NCI-H345 treated with DMSO at 0.1 percent for 48 hours (cell line): ENCODE results near the gene ZNF385D.

Experiments used
- DNase-seq: peaks from one replicate; lab custom pipeline; 2025; ENCODE audit not compliant: unreplicated experiment; lab: John Stamatoyannopoulos, UW

Gene ZNF385D, protein sequence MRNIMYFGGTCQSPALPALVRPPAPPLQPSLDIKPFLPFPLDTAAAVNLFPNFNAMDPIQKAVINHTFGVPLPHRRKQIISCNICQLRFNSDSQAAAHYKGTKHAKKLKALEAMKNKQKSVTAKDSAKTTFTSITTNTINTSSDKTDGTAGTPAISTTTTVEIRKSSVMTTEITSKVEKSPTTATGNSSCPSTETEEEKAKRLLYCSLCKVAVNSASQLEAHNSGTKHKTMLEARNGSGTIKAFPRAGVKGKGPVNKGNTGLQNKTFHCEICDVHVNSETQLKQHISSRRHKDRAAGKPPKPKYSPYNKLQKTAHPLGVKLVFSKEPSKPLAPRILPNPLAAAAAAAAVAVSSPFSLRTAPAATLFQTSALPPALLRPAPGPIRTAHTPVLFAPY

DNA sequence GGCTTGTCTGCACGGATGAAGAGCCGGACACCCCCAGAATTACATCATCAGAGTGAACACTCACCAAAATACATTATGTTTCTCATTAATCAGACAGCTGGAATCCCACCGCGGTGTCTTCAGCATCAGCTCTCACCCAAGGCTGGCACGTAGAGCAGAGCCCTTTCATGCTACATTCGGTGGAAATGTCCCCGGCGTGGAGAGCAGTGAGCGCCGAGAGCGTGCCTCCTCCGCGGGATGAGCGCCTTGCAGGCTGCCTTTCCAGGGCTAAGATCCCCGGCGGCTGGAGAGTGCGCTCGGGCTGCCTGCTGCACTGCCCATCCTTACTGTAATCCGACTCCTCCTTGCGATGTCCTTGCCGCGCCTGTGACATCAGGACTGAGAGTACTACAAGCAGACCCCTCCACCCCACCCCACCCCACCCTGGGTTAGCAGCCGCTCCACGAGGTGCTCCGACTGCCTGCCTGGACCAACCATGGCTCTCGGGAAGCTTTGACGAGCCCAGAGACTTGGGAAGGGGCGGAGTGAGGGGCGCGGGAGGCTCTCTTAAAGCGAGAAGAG is at the start of gene ZNF385D:
Gene ZNF385D (minus strand): TSS at position 380 of the 561 bp plus-strand sequence. CDS start 294 bp downstream, at position 86.
- no peak for DNase-seq

DNA sequence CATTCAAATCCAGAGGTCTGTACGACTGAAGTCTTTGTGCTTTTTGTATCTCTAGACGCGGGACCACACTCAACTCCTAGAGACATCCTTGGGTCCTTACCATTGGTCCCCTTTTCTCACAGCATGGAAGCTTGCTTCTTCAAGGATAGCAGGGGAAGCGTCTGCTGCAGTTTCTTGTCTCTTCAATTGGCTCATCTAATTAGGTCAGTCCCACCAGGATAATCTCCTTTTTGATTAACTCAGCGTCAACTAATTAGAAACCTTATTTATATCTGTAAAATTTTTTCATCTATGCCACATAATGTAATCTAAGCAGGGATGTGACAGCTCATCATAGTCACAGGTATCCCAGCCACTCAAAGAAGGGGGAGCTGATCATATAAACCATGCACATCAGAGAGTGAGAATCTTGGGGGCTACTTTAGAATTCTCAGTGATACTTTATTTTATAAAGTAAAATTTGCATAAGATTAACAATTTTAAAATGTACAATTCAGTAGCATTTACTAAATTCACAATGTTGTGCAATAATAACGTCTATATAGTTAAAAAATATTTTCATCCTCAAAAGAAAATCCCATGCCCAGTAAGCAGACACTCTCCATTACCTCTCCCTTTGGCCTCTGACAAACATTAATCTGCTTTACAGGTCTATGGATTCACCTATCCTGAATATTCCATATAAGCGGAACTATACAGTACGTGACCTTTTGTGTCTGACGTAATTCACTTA is 47.5 kb upstream of the ZNF385D start:
- DNase-seq = no peak

DNA sequence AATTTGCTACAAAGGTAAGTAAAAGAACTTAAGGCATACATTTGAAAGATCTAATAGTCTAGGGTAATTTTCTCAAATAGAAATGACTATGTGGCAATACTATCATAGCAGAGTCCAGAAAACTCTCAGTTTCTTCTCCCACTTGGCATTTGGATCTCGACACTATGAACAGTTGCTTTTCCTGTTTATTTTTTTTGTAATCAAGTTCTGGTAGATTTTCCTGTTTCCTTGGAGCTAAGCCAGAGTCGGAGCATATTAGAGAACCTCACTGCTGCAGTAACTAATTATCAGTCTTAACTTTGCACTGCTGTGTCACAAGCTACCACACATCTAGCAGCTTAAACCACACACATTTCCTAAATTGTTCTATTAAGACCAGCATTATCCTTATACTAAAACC is 44.9 kb upstream of the ZNF385D start:
- no peak for DNase-seq

DNA sequence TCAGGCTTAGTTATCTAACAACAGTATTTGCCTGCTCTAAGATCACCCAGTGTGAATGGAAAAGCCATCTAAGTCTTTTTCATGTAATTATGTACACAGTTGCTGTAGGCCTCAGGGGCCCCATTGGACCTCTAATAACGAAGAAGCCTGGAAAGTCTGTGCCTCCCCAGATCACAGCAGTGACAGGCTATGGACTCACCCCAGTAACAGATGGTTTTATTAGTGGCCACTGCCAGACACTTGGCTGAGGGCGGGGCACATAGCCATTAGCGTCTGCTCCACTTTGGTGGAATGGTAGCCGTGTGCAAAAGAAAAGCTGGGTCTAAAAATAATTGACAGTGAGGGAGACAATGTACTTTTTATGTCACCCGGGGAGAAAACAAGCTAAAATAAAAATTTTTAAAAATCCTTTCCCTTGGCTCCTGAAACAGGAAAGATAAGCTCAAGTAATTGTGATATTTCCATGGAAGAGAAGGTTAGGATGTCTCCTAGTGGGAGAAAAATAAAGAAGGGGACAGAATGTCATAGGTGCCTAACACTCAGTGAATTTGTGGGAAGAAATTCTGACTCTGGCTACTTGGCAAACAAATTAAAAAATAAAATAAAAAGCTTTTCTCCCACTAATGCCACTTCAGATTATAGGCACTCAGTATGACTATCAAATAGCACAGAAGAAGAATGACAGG is 44.3 kb upstream of the ZNF385D start:
- DNase-seq = no peak

DNA sequence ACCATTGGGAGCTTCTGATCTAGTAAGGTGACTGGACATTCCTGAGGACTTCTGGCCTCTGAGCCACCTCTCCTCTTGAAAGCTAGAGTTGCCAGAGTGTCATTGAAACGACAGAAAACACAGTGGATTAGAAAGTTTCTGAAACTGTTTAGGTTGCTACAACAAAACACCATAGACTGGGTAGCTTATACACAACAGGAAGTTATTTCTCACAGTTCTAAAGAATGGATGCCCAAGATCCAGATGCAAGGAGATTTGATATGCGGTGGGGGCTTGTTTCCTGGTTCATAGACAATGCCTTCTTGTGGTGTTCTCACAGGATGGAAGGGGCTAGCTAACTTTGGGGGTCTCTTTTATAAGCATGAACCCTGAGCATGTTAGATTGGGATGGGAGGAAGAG is 43.3 kb upstream of the ZNF385D start:
- no peak for DNase-seq

DNA sequence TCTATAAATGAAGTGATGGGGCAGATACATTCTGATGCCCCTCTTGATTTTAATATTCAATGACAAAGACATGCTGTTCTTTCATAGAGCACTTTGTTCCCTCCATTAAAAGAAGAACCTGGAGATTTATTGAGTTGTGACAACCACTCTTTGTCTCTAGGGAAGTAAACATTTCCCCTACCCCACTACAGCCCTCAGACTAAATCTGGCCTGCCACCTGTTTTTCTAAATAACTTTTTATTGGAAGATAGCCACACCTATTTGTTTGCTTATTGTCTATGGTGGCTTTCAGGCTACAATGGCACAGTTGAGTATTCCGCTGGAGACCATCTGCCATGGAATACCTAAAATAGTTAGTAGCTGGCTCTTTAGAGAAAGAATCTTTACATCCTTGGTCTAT is 41.2 kb upstream of the ZNF385D start:
- DNase-seq = no peak

DNA sequence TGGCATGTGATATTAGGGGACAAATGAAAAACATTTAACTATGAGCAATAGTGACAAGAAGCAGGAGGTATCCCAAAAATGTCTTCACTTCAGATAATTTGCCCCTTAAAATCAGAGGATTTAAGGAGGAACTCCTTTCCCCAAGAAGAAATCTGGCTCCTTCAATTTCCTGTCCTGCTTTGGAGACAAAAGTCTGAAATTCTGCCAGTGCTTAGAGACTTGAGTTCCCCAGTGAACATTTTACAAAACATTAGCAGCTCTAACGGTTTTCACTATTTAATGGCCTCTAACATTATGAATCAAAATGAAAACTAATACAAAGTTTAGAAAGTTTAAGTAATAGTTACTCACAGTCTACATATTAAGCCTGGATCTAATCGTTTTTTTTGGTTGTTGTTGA is 40.3 kb upstream of the ZNF385D start:
- DNase-seq = no peak

DNA sequence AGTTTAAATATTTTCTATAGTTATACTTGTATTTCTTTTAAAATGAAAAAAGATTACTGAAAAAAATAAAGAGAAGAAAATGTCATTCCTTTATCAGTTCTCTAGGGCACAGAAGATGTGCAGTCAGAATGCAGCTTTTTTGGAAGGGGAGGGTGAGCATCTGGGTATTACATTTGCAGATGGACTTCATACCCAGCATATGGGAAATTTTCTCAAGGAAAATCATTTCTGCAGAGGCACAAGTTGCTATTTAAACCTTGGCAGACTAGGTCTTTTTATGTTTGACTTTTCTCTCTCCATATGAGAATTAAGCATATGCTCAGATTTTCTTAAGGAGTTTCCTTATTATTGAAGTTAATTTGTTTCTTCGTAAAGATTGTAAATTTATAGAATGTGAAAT is 39.5 kb upstream of the ZNF385D start:
- no peak for DNase-seq

DNA sequence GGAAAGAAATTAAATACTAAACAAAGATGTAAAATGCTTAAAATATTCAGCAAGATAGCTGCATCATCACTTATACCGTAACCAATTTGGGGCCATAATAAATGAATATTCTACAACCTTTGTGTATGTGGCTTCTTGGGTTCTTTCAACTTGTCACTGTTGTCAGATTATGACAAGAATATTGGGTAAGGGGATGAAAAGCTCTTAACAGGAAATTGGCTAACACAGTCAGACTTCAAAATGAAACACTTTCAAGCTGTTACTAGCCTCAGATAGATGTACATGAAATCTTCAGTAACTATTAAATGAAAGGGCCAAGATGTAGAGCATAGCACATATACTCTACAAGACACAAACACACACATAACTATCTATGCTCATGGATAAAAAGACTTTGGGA is 38.7 kb upstream of the ZNF385D start:
- DNase-seq = no peak

DNA sequence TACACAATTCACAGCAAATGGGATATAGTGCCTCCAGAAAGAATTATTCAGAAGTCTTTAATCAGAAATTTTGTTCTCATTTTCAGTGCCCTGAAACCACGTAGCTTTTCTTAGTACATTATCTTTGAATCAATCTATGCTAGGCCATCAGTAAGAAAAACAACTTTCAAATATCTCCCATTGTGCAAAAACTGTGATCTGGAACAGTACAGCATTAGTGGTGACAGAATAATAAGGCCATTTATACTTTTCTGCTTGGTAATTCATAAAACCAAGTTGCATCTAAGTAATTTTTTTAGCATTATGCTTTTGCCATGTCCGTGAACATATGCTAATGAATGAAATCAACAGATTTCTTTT is 35.4 kb upstream of the ZNF385D start:
- no peak for DNase-seq

DNA sequence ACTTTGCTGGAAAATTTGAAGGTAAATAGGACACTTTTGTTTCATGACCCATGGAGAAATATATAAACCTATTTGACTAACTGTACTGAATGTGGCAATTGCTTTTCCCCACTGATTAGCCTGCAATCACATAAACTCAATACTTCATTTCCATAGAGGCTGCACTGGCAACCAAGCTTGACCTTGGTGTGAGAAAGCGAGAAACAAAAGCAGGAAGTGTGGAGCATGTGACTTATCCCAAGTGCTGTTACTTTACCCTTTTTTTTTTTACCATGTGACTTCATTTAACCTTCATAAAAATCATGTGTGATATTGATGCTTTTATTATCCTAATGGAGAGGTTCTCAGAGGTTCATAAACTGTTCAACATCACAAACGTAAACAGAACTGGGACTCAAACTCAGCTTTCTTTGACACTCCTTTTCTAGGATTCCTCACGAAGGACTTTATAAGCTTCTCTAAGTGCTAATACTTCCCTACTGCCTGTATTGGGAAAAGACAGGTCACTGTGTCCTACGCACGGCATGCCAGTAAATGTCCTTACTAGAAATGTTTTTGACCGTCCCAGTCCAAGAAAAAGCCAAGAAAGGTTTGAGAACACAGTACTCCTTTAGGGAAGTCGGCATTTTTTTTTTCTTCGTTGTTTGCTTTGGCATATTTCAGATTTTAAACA is 34.9 kb upstream of the ZNF385D start:
- DNase-seq = no peak

DNA sequence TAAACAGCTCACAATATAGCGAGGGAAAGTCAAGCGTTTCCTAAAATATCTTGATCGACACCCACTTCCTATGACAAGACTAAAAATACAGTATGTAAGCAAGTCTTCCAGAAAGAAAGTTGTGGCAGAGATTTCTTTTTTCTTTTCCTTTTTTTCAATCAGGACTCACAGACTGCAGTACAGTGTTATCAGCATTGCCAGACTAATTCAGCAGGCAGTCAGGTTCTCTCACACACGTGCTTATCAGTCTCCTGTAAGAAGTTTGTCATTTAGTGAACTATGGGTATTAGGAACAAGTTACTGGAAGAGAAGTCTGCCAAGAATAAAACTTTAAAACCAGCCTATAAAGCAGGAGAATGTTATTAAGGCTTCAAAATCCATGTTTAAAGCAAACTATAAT is 32.8 kb upstream of the ZNF385D start:
- DNase-seq = no peak

DNA sequence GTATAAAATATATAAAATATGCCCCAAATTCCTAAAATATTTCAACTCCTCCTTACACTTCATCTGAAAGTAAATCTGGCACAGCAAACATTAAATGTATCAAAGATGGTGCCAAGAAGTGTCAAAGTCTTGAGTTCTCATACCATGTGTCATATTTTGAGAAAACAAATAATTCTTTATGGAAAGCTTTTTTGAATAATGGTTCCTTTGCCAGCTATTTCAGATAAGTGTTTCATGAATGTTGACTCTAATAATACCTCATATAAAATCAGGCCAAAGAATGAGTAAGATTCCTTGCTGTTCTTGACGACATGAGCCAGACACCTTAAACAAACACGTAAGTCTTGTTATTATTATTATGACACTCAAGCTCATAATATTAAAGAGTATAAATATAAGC is 30.3 kb upstream of the ZNF385D start:
- DNase-seq = no peak

DNA sequence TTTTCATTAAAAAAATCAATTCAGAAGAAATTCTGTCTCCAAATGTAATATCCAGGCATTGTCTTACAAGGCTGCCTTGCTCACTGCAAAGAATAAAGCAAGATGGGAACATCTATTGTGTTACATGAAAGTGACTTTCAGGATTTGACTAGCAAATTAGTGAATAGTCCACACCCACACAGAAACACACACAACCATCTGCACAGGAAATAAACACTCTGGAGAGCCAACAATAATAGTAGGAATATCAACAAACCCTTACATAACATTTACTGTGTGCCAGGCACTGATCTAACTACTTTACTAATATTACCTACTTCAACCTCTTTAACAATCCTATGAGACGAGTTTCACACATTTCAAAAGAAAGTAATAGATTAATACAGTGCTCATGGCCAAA is 28.9 kb upstream of the ZNF385D start:
- DNase-seq = no peak

DNA sequence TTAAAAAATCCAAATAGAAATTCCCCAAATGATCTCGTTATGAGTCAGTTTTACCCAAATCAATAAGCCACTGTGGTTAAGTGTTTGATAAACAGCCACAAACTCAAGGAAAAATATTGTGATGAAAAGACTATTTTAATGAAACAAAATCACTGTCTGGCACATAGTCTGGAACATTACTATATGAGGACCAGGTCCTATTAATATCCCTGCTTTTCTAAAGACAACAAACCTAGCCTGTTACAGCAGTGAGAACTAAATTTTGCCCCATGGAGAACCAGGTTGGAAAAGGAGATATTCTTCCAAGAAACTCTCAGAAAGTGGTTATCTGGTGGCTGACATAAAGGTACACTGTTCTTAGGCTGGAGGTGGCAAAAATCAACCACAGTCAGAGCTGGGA is 27.7 kb upstream of the ZNF385D start:
- no peak for DNase-seq

DNA sequence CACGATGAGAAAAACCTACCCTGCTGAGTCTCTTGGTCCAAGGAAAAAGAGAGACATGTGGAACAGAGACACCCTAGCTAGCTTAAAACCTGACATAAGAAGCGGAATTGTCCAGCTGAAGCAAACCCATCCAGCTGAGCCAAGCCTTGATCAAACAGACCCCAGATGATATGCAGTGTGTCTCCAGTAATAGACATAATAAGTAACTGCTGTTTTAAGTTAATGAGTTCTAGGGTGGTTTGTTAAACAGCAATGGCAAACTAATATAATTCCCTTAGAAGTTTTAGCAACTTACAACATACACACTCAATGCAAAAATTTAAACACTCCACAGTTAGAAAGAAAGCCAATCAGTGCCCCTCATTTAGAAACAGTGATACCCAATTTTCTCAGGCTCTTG is 26.8 kb upstream of the ZNF385D start:
- no peak for DNase-seq

DNA sequence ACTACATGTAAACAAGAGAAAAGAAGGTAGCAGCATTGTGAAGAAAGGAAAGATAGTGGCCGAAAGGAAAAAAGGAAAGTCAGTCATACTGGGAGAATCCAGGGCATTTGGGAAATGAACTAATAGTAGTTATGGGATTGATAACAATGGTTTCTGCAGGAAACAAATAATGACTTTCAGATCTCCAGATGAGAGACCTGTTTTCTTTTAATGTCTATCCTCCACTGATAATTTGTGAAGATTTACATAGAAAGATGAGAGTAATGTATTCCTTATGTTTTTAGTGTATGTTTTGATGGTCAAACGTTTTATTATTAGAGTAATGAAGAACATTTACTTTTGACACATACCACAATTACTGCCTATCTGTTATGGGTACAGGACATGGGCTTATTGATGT is 15.0 kb upstream of the ZNF385D start:
- DNase-seq = no peak

DNA sequence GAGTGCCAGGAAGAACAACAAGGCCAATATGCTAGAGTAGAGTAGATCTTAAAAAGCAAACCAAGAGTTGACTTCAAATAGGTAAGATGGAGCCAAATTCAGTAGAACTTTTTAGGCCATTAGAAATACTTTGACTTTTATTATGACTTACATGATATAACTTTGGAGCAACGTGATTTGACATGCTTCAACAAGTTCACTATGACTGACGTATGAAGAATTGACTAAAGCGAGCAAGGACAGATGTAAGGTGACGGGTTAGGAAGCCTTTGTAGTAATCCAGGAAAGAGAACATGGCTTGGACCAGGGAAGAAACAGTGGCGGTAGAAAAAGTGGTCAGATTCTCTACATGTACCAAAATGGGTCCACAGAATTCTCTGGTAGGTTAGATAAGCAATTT is 4.9 kb upstream of the ZNF385D start:
- no peak for DNase-seq

DNA sequence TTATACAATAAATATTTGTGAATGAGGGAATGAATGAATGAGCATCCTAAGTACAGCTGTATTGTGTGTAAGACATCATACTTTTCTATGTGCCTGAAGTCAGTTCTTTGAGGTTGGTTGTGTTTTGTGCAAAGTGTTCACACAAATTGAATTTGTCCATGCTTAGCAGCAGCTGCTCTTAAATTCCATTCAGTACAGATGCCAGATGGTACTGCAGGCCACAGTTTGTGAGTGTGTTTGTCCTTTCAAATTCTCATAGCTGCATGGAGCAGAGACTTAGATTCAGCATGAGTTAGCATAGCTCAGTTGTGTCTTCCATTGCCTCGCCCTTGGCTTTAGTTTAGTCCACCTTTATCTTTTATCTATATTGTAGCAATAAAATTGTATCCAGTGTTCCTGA is 3.8 kb upstream of the ZNF385D start:
- no peak for DNase-seq

DNA sequence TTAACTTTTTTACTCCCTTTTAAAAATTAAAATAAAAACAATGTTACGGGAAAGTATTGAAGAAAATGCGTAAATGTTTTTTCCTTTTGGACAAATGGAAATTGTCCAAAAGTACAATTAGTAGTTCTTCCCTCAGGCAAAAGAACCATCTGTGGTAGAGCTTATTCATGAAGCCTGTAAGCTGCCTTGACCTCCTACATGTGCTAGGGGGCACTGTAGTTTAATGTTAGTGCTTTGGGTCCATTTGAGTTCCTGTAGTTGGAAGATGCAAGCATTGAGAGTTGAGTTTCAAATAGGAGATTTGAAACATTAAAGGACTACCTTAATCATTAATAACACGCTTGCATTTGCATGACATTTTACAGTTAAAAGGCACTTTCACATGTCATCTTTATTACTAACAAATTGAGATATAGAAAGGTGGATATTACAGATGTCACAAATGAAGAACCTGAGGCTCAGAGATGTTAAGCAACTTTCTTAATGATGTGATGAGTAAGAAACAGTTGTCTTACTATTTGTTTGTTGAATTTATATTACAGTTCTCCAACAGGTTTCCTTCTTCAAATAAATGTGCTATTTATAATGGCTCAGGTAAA is 1.8 kb upstream of the ZNF385D start:
- DNase-seq = no peak

DNA sequence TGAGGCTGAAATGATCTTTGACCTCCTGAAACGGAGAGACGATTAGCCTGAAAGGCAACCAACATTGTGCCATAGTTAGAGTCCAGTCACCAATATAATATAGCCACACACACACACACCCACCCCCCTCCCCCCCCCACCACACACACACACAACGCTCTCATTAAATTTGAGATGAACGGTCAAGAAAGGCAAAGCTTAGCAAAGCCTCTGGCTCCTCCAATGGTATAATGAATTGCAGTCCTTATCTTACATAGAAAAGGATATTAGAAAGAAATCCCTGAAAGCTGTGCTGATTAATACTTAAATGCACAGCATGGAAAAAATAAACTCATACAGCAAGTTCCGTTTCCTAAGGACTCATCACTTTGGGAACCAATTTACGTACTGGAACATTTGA is 876 bp upstream of the ZNF385D start:
- no peak for DNase-seq
